GM18951 (cell line): Measurements from ENCODE around the gene SERPINB1.

Source experiments
- POLR2A ChIP-seq: IDR thresholded peaks from 4 replicates; pipeline ENCODE4 v1.6.1; 2011; ENCODE audit warnings: mild to moderate bottlenecking; ENCODE audit not compliant: insufficient read length, insufficient read depth; ENCODE audit errors: extremely low read depth
- in situ Hi-C: fragments of 300-500 bp; cut with MboI; formaldehyde crosslinking; loops from one replicate; pipeline ENCODE4 v1.12.0; 2022; ENCODE audit warnings: low sequenced_read_pairs, mixed read lengths, inconsistent platforms; ENCODE audit not compliant: unreplicated experiment

Gene SERPINB1

DNA sequence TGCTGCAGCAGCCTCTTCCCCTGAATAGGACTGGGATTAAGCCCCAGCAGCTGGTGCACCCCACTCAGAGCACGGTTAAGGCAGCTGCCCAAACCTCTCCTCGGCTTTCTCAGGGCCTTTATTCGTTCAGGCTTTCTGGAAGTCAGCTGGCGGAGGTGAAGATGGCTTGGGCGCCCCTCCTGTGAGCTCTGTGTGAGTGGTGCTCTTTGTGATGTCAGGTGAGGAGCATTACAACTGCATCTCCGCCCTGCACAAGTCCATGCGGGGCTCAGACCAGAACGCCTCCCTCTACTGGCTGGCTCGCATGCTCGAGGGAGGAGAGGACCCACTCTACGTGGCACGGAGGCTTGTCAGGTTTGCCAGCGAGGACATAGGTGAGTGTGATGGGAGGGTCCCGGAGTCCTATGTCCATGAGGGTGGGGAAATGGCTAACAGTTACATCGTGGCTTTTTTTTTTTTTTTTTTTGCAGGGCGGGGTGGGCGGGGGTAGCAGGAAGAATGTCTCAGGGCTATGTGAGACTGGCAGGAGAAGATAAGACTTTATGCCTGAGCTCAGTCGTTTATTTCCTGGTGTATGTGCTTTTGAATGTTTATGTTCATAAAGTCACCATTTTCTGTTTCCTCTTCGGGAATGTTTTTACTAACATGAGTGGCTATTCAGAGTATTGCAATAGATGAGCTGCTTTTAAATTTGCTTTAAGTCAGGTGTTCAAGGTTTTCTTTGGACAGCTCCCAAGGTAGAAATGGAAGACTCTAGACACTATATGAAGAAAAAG is 58.3 kb downstream of the SERPINB1 start:
- in situ Hi-C loops = no loop called here
- no peak for TF ChIP-seq POLR2A

- in situ Hi-C loops = no loop called here
- no peak for TF ChIP-seq POLR2A
Observed at GRCh38 chr6:2782825-2783187, 58.9 kb downstream of the SERPINB1 start.

- TF ChIP-seq POLR2A = no peak
- in situ Hi-C loops = no loop called here
Observed at GRCh38 chr6:2782356-2782708, 59.3 kb downstream of the SERPINB1 start.
